ENCODE measurements around the gene IFITM10. TPM values are rescaled to one million over a fixed set of nuclear protein-coding genes. Genes with fewer than 3 reads are reported as not detected.

IFITM10 gene
- total and polyA plus RNA-seq, 11 donors: 0.12 to 3.6 (median 0.54) TPM

- DNase-seq (no peak), ATAC-seq (no peak)
- Histone ChIP-seq H3K4me3 (no peak overlapping the region), H3K36me3 (no peaks in the 10 kb centered on the region), H3K27me3 (peaks cover 5 to 86% (median 22%) of the 10 kb centered on the region in 9 donors), H3K4me1 (peaks cover 0 to 8% (median 0%) of the 10 kb centered on the region in 12 donors), H3K27ac (no peak overlapping the region), H3K9me3 (peaks cover 0 to 17% (median 7%) of the 10 kb centered on the region in 12 donors)
- 38 to 54% (median 42%) methylated on average over 5 to 13 of the region's 13 CpGs for WGBS, 4 donors
- intact Hi-C loops (cut with DNase I): no loop called here
- TF ChIP-seq CTCF (IDR thresholded peaks at IDR 0.05): no peak
- TF ChIP-seq POLR2A (IDR thresholded peaks at IDR 0.05): no peak
Measured at GRCh38 chr11:1732418-1733008, 17.9 kb downstream of the IFITM10 start.

GRCh38 chr11:1731451-1732059 lies 18.8 kb downstream of the IFITM10 start:
- intact Hi-C loops (cut with DNase I): no loop called here
- no peak for ATAC-seq
- H3K27me3 ChIP-seq: peaks cover 5 to 80% (median 22%) of the 10 kb centered on the region in 9 donors
- no peak overlapping the region for H3K4me3 ChIP-seq
- no peak overlapping the region for H3K27ac ChIP-seq
- WGBS, 4 donors: 85 to 92% (median 90%) methylated on average over 5 of the region's 5 CpGs
- peaks cover 0 to 8% (median 0%) of the 10 kb centered on the region in 12 donors for H3K9me3 ChIP-seq
- DNase-seq: no peak
- H3K36me3 ChIP-seq: no peaks in the 10 kb centered on the region
- no peak for TF ChIP-seq POLR2A (IDR thresholded peaks at IDR 0.05)
- TF ChIP-seq CTCF (IDR thresholded peaks at IDR 0.05): no peak
- peaks cover 0 to 8% (median 0%) of the 10 kb centered on the region in 12 donors for H3K4me1 ChIP-seq

GRCh38 chr11:1730059-1730629 lies 20.3 kb downstream of the IFITM10 start:
- 66 to 72% (median 69%) methylated on average over 11 of the region's 11 CpGs for WGBS, 4 donors
- Histone ChIP-seq H3K9me3 (no peaks in the 10 kb centered on the region), H3K27me3 (peaks cover 5 to 71% (median 22%) of the 10 kb centered on the region in 9 donors), H3K27ac (no peak overlapping the region), H3K36me3 (no peaks in the 10 kb centered on the region), H3K4me1 (peaks cover 0 to 8% (median 0%) of the 10 kb centered on the region in 12 donors), H3K4me3 (no peak overlapping the region)
- ATAC-seq: no peak
- TF ChIP-seq CTCF (IDR thresholded peaks at IDR 0.05) (no peak), POLR2A (IDR thresholded peaks at IDR 0.05) (no peak)
- intact Hi-C loops (cut with DNase I): no loop called here
- DNase-seq: no peak

- no peaks in the 10 kb centered on the region for H3K9me3 ChIP-seq
- ATAC-seq (no peak), DNase-seq (no peak)
- no peak overlapping the region for H3K4me3 ChIP-seq
- no peaks in the 10 kb centered on the region for H3K36me3 ChIP-seq
- peaks cover 5 to 66% (median 22%) of the 10 kb centered on the region in 9 donors for H3K27me3 ChIP-seq
- 76 to 88% (median 79%) methylated on average over 9 of the region's 9 CpGs for WGBS, 4 donors
- H3K27ac ChIP-seq: no peak overlapping the region
- intact Hi-C loops (cut with DNase I): no loop called here
- no peak for TF ChIP-seq CTCF (IDR thresholded peaks at IDR 0.05)
- no peak for TF ChIP-seq POLR2A (IDR thresholded peaks at IDR 0.05)
- peaks cover 0 to 8% (median 0%) of the 10 kb centered on the region in 12 donors for H3K4me1 ChIP-seq
Measured at GRCh38 chr11:1729692-1730011, 20.7 kb downstream of the IFITM10 start.

All from heart left ventricle (tissue), 16 donors.